DMS53 treated with DMSO at 0.1 percent for 48 hours (cell line): ENCODE measurements around the gene ELAVL2.

Source experiments
- DNase-seq: peaks from one replicate; lab custom pipeline; 2025; ENCODE audit not compliant: unreplicated experiment; lab: John Stamatoyannopoulos, UW

Gene ELAVL2

GRCh38 chr9:23826120-23826629 is at the start of gene ELAVL2:
TSS of gene ELAVL2 (minus strand) at chr9:23826240. CDS start at chr9:23762234, 64,006 bp downstream.
- DNase-seq, result peak; percentile 91

DNA sequence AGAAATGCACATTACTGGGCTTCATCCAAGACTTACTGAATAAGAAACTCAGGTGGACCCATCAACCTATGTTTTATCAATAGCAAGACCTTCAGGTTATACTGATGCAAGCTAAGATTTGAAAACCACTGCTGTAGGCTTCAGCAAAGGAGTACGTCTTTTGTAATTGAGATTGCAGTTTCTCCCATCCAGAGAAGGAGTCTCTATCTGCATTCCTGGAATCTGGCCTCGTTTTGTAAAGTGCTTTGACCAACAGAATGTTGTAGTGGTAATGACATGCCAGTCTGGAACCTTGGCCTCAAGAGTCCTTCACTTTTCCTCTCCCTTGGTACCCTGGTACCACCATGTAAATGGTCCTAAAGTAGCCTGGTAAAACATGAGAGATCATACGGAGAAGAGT is 32.2 kb upstream of the ELAVL2 start:
- DNase-seq, result no peak

GRCh38 chr9:23855873-23856604 is 30.0 kb upstream of the ELAVL2 start:
- no peak for DNase-seq

GRCh38 chr9:23850690-23851629 is 24.9 kb upstream of the ELAVL2 start:
- DNase-seq, result peak; percentile 57

GRCh38 chr9:23850242-23850689 is 24.2 kb upstream of the ELAVL2 start:
- DNase-seq, result peak; percentile 39

- no peak for DNase-seq
Observed at GRCh38 chr9:23849379-23850035, 23.5 kb upstream of the ELAVL2 start.

DNA sequence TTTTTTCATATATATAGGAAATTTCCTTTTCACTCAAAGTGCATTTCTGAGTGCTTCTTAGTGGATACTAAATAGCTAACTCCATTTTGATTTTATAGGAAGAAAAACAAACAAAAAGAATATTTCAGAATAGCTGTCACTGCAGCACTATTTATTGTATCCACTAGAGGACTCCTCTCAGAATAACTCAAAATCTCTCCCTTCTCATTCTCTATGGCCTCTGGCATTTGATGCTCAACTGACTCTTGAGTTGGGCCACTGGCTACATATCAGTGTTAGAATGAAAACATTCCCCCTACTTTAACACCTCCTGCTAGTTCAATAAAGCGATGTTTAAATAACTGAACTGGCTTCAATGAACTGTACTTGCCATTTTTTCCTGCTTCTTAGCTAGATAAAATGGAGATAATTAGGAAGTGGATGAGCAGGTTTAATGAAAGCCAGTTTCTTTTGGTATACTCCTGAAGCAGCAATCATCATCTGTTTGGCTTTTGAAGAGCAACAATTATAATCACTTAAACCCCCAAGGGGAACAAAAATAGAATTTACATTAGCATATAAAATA is 16.6 kb upstream of the ELAVL2 start:
- DNase-seq, result no peak

DNA sequence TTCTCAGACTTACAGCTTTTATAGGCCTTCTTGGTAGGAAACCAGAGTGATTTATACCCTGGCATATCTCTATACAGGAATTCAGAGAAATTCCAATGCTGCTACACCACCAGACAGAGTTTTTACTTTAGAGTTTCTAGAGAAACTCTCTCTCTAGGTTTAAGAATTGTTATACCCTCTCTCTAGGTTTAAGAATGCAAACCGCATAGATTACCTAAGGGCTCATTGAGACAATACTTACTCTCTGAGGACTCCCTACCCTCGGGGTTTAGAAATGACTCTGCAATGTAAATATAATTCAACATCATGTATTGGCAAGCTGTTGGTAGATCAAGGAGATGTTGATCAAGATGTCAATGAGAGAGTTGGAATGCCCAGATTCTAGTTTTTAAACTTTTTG is 15.3 kb upstream of the ELAVL2 start:
- DNase-seq, result no peak

DNA sequence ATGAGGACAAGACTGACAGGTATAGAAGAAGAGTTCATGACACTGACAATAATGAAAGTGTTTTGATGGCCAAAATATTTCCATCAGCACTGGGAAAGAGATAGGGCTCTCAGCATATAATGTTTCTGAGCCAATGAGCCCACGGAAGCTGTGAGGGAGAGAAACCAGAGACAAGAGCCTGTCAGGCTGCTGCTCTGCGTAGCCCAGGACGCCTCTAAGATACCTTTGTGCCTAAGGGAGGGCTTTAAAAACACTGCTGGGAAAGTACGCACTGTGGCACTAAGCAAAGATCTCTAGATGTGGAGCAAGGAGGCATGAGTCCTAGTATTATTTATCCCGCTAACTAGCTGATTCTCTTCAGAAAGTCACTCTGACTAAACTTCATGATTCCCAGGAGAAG is 11.0 kb upstream of the ELAVL2 start:
- DNase-seq, result no peak

DNA sequence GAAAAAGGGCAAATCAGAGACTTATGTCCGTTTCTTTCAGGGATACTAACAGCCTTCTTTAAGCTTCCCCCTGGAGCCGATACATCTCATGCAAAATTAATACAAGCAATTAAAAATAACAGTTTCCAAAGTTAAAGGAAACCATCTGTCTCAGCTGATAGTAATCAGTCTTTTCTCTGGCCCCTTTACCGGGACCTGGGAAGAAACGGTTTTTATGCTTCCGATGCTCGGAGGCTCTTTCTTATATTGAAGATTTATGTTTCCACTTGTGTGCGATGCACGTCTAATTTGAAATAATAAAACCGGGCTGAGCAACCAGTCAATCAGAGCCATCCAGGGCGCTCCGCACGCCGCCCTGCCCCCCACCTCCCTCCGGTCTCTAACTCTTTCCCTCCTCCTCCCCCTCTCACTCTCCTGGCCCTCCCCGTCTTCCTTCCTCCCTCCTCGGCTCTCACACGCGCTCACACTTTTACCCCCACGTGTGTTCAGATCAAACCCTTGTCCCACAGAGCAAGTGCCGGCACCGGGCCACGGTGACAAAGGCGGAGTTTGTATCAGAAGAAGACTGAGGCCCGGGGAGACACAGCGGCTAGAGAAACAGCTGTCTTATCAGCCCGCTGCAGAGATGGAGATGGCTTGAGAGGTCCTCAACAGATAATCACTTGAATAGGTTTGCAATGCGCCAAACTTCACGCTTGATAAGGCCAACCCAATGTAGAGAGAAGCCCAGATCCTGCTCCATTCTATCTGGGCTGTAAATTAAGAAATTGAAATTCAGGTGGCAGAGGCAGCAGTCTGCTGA is 5.1 kb upstream of the ELAVL2 start:
- DNase-seq, result no peak

DNA sequence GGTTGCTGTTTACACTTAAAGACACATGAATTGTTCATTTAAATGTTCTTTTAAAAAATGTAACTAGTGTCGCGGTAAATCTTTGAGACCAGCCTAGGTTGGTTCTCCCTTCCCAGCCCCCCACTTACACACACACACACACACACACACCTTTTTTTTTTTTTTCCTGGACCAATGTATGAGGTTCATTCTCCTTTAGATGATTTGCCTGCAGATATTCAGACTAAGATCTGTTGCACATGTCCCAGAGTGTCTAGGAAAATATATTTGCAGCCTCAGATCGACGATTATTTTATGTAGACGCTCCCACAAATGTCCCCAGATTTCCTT is 4.4 kb upstream of the ELAVL2 start:
- no peak for DNase-seq

DNA sequence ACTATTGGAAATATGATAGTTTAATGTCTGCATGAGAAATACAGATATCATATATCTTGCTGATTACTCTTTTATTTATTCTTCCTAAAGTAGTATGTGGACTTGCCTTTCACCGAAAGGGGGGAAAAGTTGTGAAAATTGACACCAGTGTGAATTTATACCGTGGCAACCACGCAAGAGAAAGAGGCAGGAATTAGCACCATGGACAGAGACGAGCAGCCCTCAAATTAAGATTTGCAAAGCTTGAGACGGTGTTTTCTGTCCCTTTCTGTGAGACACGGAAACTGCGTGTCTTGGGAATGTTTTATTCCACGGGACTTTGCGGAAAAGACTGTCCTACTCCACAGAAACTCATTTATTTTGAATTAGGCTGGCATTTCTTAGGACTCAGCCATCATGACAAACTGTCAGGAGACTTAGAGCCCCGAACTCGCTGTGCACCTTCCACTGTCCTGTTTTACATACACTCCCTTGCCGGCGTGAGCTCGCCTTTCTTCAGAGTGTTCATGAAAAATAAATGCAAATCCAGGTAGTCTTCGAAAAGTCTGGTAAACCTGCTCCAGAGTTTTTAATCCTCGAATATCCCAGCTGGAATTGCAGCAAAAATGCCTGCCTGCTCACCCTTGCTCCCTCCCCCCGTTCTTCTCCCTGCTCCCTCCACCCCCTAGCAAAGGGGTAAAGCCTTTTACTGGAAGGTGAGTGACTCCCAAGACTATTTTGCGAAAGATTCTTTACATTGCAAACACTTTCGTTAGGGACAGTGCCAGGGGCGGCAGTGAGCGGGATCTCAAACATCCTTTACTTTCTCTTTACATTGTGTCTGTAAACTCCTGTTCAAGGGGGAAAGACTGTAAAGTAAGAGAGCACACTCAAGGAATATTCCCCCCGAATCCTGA is 3.8 kb upstream of the ELAVL2 start:
- DNase-seq, result no peak

DNA sequence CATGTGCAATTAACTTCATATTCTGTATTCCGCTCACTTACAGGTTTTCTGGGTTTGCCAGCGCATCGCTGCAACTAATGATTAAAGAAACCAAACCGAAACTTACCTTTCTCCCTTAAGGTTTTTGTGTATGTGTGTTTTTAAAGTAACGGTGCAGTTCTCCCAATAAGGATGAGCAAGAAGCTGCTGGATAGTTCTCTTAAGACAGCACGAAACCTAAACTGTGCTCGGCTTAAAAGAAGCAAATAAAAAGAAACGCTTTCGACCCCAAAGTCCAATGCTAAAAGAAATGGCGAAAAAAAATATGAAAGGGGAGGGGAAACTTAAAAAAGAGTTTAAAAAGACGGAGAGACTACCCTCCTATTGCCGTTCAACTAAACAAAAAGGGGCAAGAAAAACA is 340 bp downstream of the ELAVL2 start:
- no peak for DNase-seq

GRCh38 chr9:23824830-23825591 is 1.0 kb downstream of the ELAVL2 start:
- peak; percentile 19 for DNase-seq

- DNase-seq, result no peak
Observed at GRCh38 chr9:23823986-23824829, 1.8 kb downstream of the ELAVL2 start.

DNA sequence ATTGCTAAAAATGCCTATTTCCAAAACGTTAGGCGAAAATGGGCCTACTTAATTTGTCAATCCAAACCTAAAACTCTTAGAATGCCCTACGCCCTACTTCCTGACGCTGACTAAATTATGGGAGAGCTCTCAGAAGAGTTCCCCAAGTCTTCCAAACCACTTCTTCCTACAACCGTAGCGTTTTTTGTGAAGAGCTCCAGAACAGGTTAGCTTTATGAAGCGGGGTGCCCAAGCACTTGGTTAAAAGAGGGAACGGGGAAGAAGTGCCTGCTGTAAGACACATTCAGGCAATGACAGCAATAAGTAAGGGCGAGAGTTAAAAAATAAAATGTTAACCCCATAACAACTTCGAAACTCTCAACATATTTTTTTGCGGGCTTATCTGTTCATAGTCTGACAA is 2.8 kb downstream of the ELAVL2 start:
- no peak for DNase-seq

- DNase-seq, result no peak
Observed at GRCh38 chr9:23822261-23823169, 3.5 kb downstream of the ELAVL2 start.
